GM23248 (cell line): Measurements from ENCODE around the gene CNP. TPM values are rescaled to one million over a fixed set of nuclear protein-coding genes. Genes with fewer than 3 reads are reported as not detected.

Experiments
- DNase-seq: peaks from one replicate; pipeline ENCODE4 v3.0.0-alpha.2; 2015
- H2AFZ ChIP-seq: fragments of 200-600 bp; sonication (generic); 2 replicates; pipeline ENCODE4 v1.6.1; 2016; ENCODE audit warnings: antibody characterized with exemption
- H3F3A ChIP-seq: fragments of 200-600 bp; sonication (generic); 2 replicates; pipeline ENCODE4 v1.6.1; 2016; ENCODE audit warnings: mild to moderate bottlenecking, antibody characterized with exemption, mixed run types; ENCODE audit not compliant: insufficient read depth
- H3K27ac ChIP-seq: fragments of 200-600 bp; sonication (generic); 2 replicates; pipeline ENCODE4 v1.5.1; 2016; ENCODE audit warnings: mild to moderate bottlenecking
- H3K27me3 ChIP-seq: fragments of 200-600 bp; sonication (generic); replicated peaks from 2 replicates; pipeline ENCODE4 v1.6.1; 2016; ENCODE audit warnings: mild to moderate bottlenecking; ENCODE audit not compliant: insufficient read depth
- H3K36me3 ChIP-seq: fragments of 200-600 bp; sonication (generic); 2 replicates; pipeline ENCODE4 v1.6.1; 2016; ENCODE audit warnings: low read depth, mild to moderate bottlenecking
- H3K4me1 ChIP-seq: fragments of 200-600 bp; sonication (generic); 2 replicates; pipeline ENCODE4 v1.6.1; 2016; ENCODE audit warnings: mild to moderate bottlenecking; ENCODE audit not compliant: insufficient read depth
- H3K4me2 ChIP-seq: fragments of 200-600 bp; sonication (generic); one replicate; pipeline ENCODE4 v1.6.1; 2016; ENCODE audit warnings: mild to moderate bottlenecking; ENCODE audit not compliant: unreplicated experiment
- H3K4me3 ChIP-seq: fragments of 200-600 bp; sonication (generic); 2 replicates; pipeline ENCODE4 v1.5.1; 2016; ENCODE audit warnings: mild to moderate bottlenecking
- H3K79me2 ChIP-seq: fragments of 200-600 bp; sonication (generic); 2 replicates; pipeline ENCODE4 v1.6.1; 2016; ENCODE audit warnings: mild to moderate bottlenecking; ENCODE audit not compliant: insufficient read depth
- H3K9ac ChIP-seq: fragments of 200-600 bp; sonication (generic); 2 replicates; pipeline ENCODE4 v1.6.1; 2016; ENCODE audit warnings: mild to moderate bottlenecking
- H3K9me2 ChIP-seq: fragments of 200-600 bp; sonication (generic); 2 replicates; pipeline ENCODE4 v1.6.1; 2016; ENCODE audit warnings: mixed run types, mild to moderate bottlenecking, moderate library complexity; ENCODE audit not compliant: insufficient read depth
- H3K9me3 ChIP-seq: fragments of 200-600 bp; sonication (generic); one replicate; pipeline ENCODE4 v1.6.1; 2017; ENCODE audit warnings: low read depth
- H4K20me1 ChIP-seq: fragments of 200-600 bp; sonication (generic); 2 replicates; pipeline ENCODE4 v1.6.0; 2016; ENCODE audit not compliant: insufficient read depth
- EZH2 ChIP-seq: fragments of 200-600 bp; sonication (generic); IDR thresholded peaks from 2 replicates; pipeline ENCODE4 v1.6.1; 2018; ENCODE audit warnings: antibody characterized with exemption, mild to moderate bottlenecking; ENCODE audit not compliant: insufficient read depth, poor library complexity, severe bottlenecking
- EZH2phosphoT487 ChIP-seq: fragments of 200-600 bp; sonication (generic); IDR thresholded peaks from 2 replicates; pipeline ENCODE4 v1.6.1; 2018; ENCODE audit warnings: antibody characterized with exemption, moderate library complexity, mild to moderate bottlenecking, low read depth; ENCODE audit not compliant: insufficient read depth
- WGBS, 2 experiments: methylation state at CpG; one replicate each; pipeline ENCODE4 v1.1.6; 2015 to 2017; ENCODE audit warnings: low lambda C conversion rate in 2 of 2, low coverage in 1 of 2; ENCODE audit errors: missing lambda C conversion rate in 2 of 2; 5-methylcytosine and 5-hydroxymethylcytosine counted together
- in situ Hi-C: fragments of 300-500 bp; cut with MboI; formaldehyde crosslinking; loops from 2 replicates; pipeline ENCODE4 v1.15.0; 2020
- polyA plus RNA-seq: library from polyadenylated mRNA; unstranded; fragments of >200 nt; fragmentation: Nextera tagmentation; extraction: Ambion mirVana; gene quantifications from 2 replicates; pipeline ENCODE4 v1.2.1, GENCODE V29; 2016
- total RNA-seq: library from RNA; depleted of rRNA; stranded (reverse); fragments of >200 nt; shearing (Covaris generic); gene quantifications from 2 replicates; pipeline ENCODE4 v1.2.3, GENCODE V29; 2014

Gene CNP
- total and polyA plus RNA-seq, 2 experiments from 2014 or later = 58.3 to 103 TPM

DNA sequence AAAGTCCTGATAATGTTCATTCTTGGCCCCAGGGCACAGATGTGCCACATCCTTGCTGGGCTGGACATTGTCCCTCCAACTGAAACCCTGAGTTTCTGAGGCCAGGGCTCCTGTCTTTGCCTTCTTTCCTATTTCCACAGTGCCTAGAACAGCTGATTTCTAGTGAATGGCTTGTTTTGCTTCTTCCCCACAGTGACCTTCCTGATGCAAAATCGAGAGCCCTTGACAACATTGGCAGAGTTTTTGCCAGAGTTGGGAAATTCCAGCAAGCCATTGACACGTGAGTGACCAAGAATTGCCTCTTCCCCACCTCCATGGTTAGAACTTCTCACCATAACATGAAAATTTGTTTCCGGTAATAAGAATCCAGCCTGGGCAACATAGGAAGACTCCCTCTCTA, 21.7 kb upstream of the CNP start:
- H3K9me2 ChIP-seq = no peaks in the 10 kb centered on the region
- no peak overlapping the region for H2AFZ ChIP-seq
- no peaks in the 10 kb centered on the region for H3K9me3 ChIP-seq
- H3K9ac ChIP-seq = no peak overlapping the region
- no peak for TF ChIP-seq EZH2
- TF ChIP-seq EZH2phosphoT487 = no peak
- no peaks in the 10 kb centered on the region for H4K20me1 ChIP-seq
- H3K4me3 ChIP-seq = no peak overlapping the region
- H3K27ac ChIP-seq = no peak overlapping the region
- H3K36me3 ChIP-seq = no peaks in the 10 kb centered on the region
- no peaks in the 10 kb centered on the region for H3F3A ChIP-seq
- no peaks in the 10 kb centered on the region for H3K4me1 ChIP-seq
- H3K4me2 ChIP-seq = no peak overlapping the region
- H3K79me2 ChIP-seq = no peaks in the 10 kb centered on the region
- in situ Hi-C loops = no loop called here
- H3K27me3 ChIP-seq = no peaks in the 10 kb centered on the region
- WGBS, 2 experiments = 70 to 72% methylated on average over 3 of the region's 3 CpGs
- no peak for DNase-seq

DNA sequence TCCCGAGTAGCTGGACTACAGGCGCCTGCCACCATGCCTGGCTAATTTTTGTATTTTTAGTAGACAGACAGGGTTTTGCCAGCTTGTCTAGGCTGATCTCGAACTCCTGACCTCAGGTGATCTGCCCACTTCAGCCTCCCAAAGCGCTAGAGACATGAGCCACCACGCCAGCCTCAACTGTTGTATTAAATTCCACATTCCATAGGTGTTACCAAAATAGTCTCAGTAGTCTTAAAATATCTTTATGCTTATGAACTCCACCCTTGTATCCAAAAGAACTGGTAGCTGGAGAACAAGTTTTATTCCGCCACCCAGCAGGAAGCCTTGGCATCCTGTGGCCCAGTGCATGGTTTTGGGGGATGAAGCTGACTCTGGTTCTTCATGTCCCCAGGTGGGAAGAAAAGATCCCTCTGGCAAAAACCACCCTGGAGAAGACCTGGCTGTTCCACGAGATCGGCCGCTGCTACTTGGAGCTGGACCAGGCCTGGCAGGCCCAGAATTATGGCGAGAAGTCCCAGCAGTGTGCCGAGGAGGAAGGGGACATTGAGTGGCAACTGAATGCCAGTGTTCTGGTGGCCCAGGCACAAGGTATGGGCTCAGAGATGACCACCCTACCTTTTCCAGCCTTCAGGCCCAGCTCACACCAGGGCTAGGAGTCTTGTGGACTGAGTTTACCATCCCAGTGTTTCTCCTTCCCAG, 17.7 kb upstream of the CNP start:
- H2AFZ ChIP-seq = no peak overlapping the region
- H3K4me2 ChIP-seq = no peak overlapping the region
- 75 to 79% methylated on average over 11 of the region's 11 CpGs for WGBS, 2 experiments
- no peak overlapping the region for H3K27ac ChIP-seq
- in situ Hi-C loops = no loop called here
- H4K20me1 ChIP-seq = no peaks in the 10 kb centered on the region
- no peak for TF ChIP-seq EZH2phosphoT487
- no peak for TF ChIP-seq EZH2
- H3K9me3 ChIP-seq = no peaks in the 10 kb centered on the region
- H3K9me2 ChIP-seq = no peaks in the 10 kb centered on the region
- H3K79me2 ChIP-seq = no peaks in the 10 kb centered on the region
- DNase-seq = no peak
- no peak overlapping the region for H3K9ac ChIP-seq
- no peaks in the 10 kb centered on the region for H3K27me3 ChIP-seq
- H3K4me3 ChIP-seq = no peak overlapping the region
- H3F3A ChIP-seq = no peaks in the 10 kb centered on the region
- H3K36me3 ChIP-seq = no peaks in the 10 kb centered on the region
- no peaks in the 10 kb centered on the region for H3K4me1 ChIP-seq

- Histone ChIP-seq H3K4me3 (no peak overlapping the region), H3K9me2 (no peaks in the 10 kb centered on the region), H3K36me3 (no peaks in the 10 kb centered on the region), H4K20me1 (no peaks in the 10 kb centered on the region), H2AFZ (no peak overlapping the region), H3K4me1 (peaks cover 5% of the 10 kb centered on the region; the same call in 1 of the 2 replicates), H3K27me3 (no peaks in the 10 kb centered on the region), H3K27ac (no peak overlapping the region), H3K79me2 (no peaks in the 10 kb centered on the region), H3F3A (no peaks in the 10 kb centered on the region), H3K9ac (no peak overlapping the region), H3K4me2 (no peak overlapping the region), H3K9me3 (no peaks in the 10 kb centered on the region)
- in situ Hi-C loops = no loop called here
- TF ChIP-seq EZH2phosphoT487 (no peak), EZH2 (no peak)
- WGBS, 2 experiments = 78 to 80% methylated on average over 6 of the region's 6 CpGs
- no peak for DNase-seq
These were observed 10.1 kb upstream of the CNP start for GRCh38 chr17:41956522-41956921.

GRCh38 chr17:41957031-41957868, 9.3 kb upstream of the CNP start:
- peak overlapping the region; percentile 51; the same call in 1 of the 2 replicates for H2AFZ ChIP-seq
- H3K27me3 ChIP-seq = no peaks in the 10 kb centered on the region
- 88 to 90% methylated on average over 11 of the region's 11 CpGs for WGBS, 2 experiments
- H3K4me1 ChIP-seq = peaks cover 5% of the 10 kb centered on the region; the same call in 1 of the 2 replicates
- H3K79me2 ChIP-seq = no peaks in the 10 kb centered on the region
- no peak overlapping the region for H3K4me3 ChIP-seq
- no peak overlapping the region for H3K9ac ChIP-seq
- in situ Hi-C loops = no loop called here
- no peak overlapping the region for H3K27ac ChIP-seq
- H3K9me2 ChIP-seq = no peaks in the 10 kb centered on the region
- no peaks in the 10 kb centered on the region for H3K36me3 ChIP-seq
- TF ChIP-seq EZH2 (no peak), EZH2phosphoT487 (no peak)
- H3F3A ChIP-seq = no peaks in the 10 kb centered on the region
- no peaks in the 10 kb centered on the region for H3K9me3 ChIP-seq
- H4K20me1 ChIP-seq = no peaks in the 10 kb centered on the region
- H3K4me2 ChIP-seq = no peak overlapping the region
- DNase-seq = no peak
